Ishikawa (cell line): Measurements from ENCODE around the gene AKIRIN2.

Experiments used
- EGR1 ChIP-seq: IDR thresholded peaks from 2 replicates; pipeline ENCODE4 v1.6.1; 2012
- NFIC ChIP-seq: IDR thresholded peaks from 2 replicates; pipeline ENCODE4 v1.6.1; 2012
- RAD21 ChIP-seq: IDR thresholded peaks from 2 replicates; pipeline ENCODE4 v1.6.1; 2012; ENCODE audit warnings: low read depth
- TAF1 ChIP-seq: IDR thresholded peaks from 2 replicates; pipeline ENCODE4 v1.6.1; 2012; ENCODE audit warnings: low read depth, mild to moderate bottlenecking
- TEAD4 ChIP-seq: IDR thresholded peaks from 2 replicates; pipeline ENCODE4 v1.6.1; 2012
- YY1 ChIP-seq: IDR thresholded peaks from 2 replicates; pipeline ENCODE4 v1.6.1; 2012; ENCODE audit warnings: low read depth
- ZBTB7A ChIP-seq: IDR thresholded peaks from 2 replicates; pipeline ENCODE4 v1.6.1; 2012; ENCODE audit warnings: low read depth
- TF ChIP-seq, protein P1 (sequence below): IDR thresholded peaks from 2 replicates; pipeline ENCODE4 v1.6.1; 2012
- TF ChIP-seq, protein P2 (sequence below): IDR thresholded peaks from 2 replicates; pipeline ENCODE4 v1.6.1; 2012; ENCODE audit warnings: low read depth, mild to moderate bottlenecking

DNA sequence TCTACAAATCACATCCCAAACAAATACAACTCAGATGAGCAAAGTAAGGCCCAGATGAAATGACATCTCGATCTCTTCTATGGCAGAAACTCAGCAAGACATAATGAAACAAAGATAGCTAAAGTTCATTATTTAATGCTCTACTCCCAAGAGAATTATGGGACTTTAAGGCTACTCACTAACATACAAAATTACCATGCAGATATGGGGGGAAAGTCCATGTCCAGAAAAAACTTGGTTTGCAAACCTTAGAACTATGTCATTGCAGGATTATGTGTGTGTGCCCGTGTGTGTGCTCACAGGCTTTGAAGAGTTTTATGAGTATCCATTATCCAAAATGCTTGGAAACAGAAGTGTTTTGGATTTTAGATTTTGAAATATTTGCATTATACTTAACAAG lies 34.0 kb downstream of the AKIRIN2 start:
- TF ChIP-seq ZBTB7A (no peak), RAD21 (no peak), EGR1 (no peak), NFIC (no peak), TAF1 (no peak), YY1 (no peak), TEAD4 (no peak)
- TF ChIP-seq, protein P1, sequence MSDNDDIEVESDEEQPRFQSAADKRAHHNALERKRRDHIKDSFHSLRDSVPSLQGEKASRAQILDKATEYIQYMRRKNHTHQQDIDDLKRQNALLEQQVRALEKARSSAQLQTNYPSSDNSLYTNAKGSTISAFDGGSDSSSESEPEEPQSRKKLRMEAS: no peak
- TF ChIP-seq, protein P2, sequence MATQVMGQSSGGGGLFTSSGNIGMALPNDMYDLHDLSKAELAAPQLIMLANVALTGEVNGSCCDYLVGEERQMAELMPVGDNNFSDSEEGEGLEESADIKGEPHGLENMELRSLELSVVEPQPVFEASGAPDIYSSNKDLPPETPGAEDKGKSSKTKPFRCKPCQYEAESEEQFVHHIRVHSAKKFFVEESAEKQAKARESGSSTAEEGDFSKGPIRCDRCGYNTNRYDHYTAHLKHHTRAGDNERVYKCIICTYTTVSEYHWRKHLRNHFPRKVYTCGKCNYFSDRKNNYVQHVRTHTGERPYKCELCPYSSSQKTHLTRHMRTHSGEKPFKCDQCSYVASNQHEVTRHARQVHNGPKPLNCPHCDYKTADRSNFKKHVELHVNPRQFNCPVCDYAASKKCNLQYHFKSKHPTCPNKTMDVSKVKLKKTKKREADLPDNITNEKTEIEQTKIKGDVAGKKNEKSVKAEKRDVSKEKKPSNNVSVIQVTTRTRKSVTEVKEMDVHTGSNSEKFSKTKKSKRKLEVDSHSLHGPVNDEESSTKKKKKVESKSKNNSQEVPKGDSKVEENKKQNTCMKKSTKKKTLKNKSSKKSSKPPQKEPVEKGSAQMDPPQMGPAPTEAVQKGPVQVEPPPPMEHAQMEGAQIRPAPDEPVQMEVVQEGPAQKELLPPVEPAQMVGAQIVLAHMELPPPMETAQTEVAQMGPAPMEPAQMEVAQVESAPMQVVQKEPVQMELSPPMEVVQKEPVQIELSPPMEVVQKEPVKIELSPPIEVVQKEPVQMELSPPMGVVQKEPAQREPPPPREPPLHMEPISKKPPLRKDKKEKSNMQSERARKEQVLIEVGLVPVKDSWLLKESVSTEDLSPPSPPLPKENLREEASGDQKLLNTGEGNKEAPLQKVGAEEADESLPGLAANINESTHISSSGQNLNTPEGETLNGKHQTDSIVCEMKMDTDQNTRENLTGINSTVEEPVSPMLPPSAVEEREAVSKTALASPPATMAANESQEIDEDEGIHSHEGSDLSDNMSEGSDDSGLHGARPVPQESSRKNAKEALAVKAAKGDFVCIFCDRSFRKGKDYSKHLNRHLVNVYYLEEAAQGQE: no peak
